Measurements from ENCODE around the gene RLN1.

GRCh38 chr9:5288591-5288990 lies 51.1 kb downstream of the RLN1 start:
- TF ChIP-seq EZH2 (IDR thresholded peaks at IDR 0.05; ENCODE audit: low read length) (no peak), CTCF (optimal IDR thresholded peaks at IDR 0.05 in 1 of 3, IDR thresholded peaks at IDR 0.05 in 1 of 3, conservative IDR thresholded peaks at IDR 0.05 in 1 of 3; ENCODE audit: extremely low read depth in 1 of 3, insufficient read depth in 2 of 3, low read length in 3 of 3) (no peak)

Data from keratinocyte (primary cell).